Prostate gland (tissue), 2 donors: ENCODE results near the gene BCL2L11. TPM values are rescaled to one million over a fixed set of nuclear protein-coding genes. Genes with fewer than 3 reads are reported as not detected.

Experiments used
- DNase-seq: peaks from one replicate; pipeline ENCODE4 v3.0.0-alpha.2; 2019; ENCODE audit warnings: low spot score
- H3K27ac ChIP-seq, 2 donors: fragments of 200-600 bp; sonication (generic); 2 replicates each; pipeline ENCODE4 v1.5.1; 2017 to 2019
- H3K27me3 ChIP-seq: fragments of 200-600 bp; sonication (generic); replicated peaks from 2 replicates; pipeline ENCODE4 v1.5.1; 2019; ENCODE audit not compliant: insufficient read depth
- H3K36me3 ChIP-seq, 2 donors: fragments of 200-600 bp; sonication (generic); 1 replicate in 1 of 2; 2 replicates in 1 of 2; pipeline versions ENCODE4 v1.5.1 to v1.8.1; 2017 to 2019
- H3K4me1 ChIP-seq: fragments of 200-600 bp; sonication (generic); replicated peaks from 2 replicates; pipeline ENCODE4 v1.5.1; 2019
- H3K4me3 ChIP-seq, 2 donors: fragments of 200-600 bp; sonication (generic); 2 replicates each; pipeline ENCODE4 v1.5.1; 2017 to 2019
- H3K9me3 ChIP-seq: fragments of 200-600 bp; sonication (generic); 2 replicates; pipeline ENCODE4 v1.5.1; 2017
- CTCF ChIP-seq, 4 experiments: fragments of 200-600 bp in 2 of 4; fragments of 450-650 bp in 2 of 4; sonication (generic) in 2 of 4; IDR thresholded peaks; 1 replicate in 3 of 4; 2 replicates in 1 of 4; pipeline ENCODE4 v1.5.1; 2016 to 2019; ENCODE audit warnings: antibody characterized with exemption in 4 of 4, mild to moderate bottlenecking in 2 of 4, moderate library complexity in 2 of 4
- POLR2A ChIP-seq: fragments of 450-650 bp; IDR thresholded peaks from one replicate; pipeline ENCODE4 v1.6.1; 2016; ENCODE audit warnings: antibody characterized with exemption, mild to moderate bottlenecking
- POLR2AphosphoS5 ChIP-seq: sonication (generic); formaldehyde crosslinking; IDR thresholded peaks from one replicate; pipeline ENCODE4 v1.6.1; 2017; ENCODE audit warnings: antibody characterized with exemption
- WGBS: methylation state at CpG from one replicate; pipeline ENCODE4 v1.1.5; 2018; 5-methylcytosine and 5-hydroxymethylcytosine counted together
- intact Hi-C: fragments of 100-400 bp; cut with DNase I; formaldehyde crosslinking; loops from one replicate; pipeline ENCODE4 v1.14.2; 2022
- total RNA-seq, 2 donors: library from RNA; depleted of rRNA; stranded (reverse); fragments of >200 nt; gene quantifications; one replicate each; pipeline ENCODE4 v1.1.0, GENCODE V29; 2016

Gene BCL2L11
- total RNA-seq, 2 donors from 2014 or later: 28.3 to 55.3 TPM

- Histone ChIP-seq H3K36me3 (no peaks in the 10 kb centered on the region), H3K27ac (no peak overlapping the region), H3K27me3 (no peaks in the 10 kb centered on the region), H3K4me1 (no peaks in the 10 kb centered on the region), H3K9me3 (no peaks in the 10 kb centered on the region), H3K4me3 (no peak overlapping the region)
- intact Hi-C loops: no loop called here
- DNase-seq: no peak
- no peak for TF ChIP-seq POLR2AphosphoS5
- 76% methylated on average over 2 of the region's 2 CpGs for WGBS
These were observed 61.4 kb downstream of the BCL2L11 start for GRCh38 chr2:111182121-111182520.

GRCh38 chr2:111182740-111183139 is 62.0 kb downstream of the BCL2L11 start:
- intact Hi-C loops: no loop called here

GRCh38 chr2:111184725-111185310 is 64.1 kb downstream of the BCL2L11 start:
- Histone ChIP-seq H3K27me3 (no peaks in the 10 kb centered on the region), H3K4me3 (no peak overlapping the region), H3K9me3 (no peaks in the 10 kb centered on the region), H3K4me1 (no peaks in the 10 kb centered on the region), H3K36me3 (no peaks in the 10 kb centered on the region), H3K27ac (no peak overlapping the region)
- TF ChIP-seq POLR2A (no peak), POLR2AphosphoS5 (peak; percentile 38), CTCF (IDR thresholded peaks at IDR 0.05) (no peak)
- intact Hi-C loops: no loop called here
- 27% methylated on average over 2 of the region's 2 CpGs for WGBS
- peak; percentile 53 for DNase-seq

More at GRCh38 chr2:111182740-111183139, 62.0 kb downstream of the BCL2L11 start:
- no peak for DNase-seq
- Histone ChIP-seq H3K9me3 (no peaks in the 10 kb centered on the region), H3K4me1 (no peaks in the 10 kb centered on the region), H3K27me3 (no peaks in the 10 kb centered on the region), H3K36me3 (no peaks in the 10 kb centered on the region), H3K4me3 (no peak overlapping the region), H3K27ac (no peak overlapping the region)
- WGBS: 74% methylated on average over 2 of the region's 2 CpGs
- TF ChIP-seq POLR2AphosphoS5 (no peak), POLR2A (no peak), CTCF (IDR thresholded peaks at IDR 0.05) (no peak)

GRCh38 chr2:111185361-111186022 is 64.8 kb downstream of the BCL2L11 start:
- intact Hi-C loops: no loop called here
- no peaks in the 10 kb centered on the region for H3K27me3 ChIP-seq
- no peaks in the 10 kb centered on the region for H3K4me1 ChIP-seq
- DNase-seq: peak; percentile 70
- TF ChIP-seq POLR2A (no peak), POLR2AphosphoS5 (peak; percentile 33)
- H3K9me3 ChIP-seq: no peaks in the 10 kb centered on the region
- WGBS: 20% methylated on average over 12 of the region's 12 CpGs
- no peak overlapping the region for H3K27ac ChIP-seq
- no peaks in the 10 kb centered on the region for H3K36me3 ChIP-seq
- H3K4me3 ChIP-seq: no peak overlapping the region

- intact Hi-C loops: no loop called here
These were observed 65.5 kb downstream of the BCL2L11 start for GRCh38 chr2:111186121-111186715.

More at GRCh38 chr2:111186121-111186715, 65.5 kb downstream of the BCL2L11 start:
- Histone ChIP-seq H3K36me3 (no peaks in the 10 kb centered on the region), H3K4me1 (no peaks in the 10 kb centered on the region), H3K4me3 (no peak overlapping the region), H3K27ac (no peak overlapping the region), H3K27me3 (no peaks in the 10 kb centered on the region), H3K9me3 (no peaks in the 10 kb centered on the region)
- 92% methylated on average over 10 of the region's 10 CpGs for WGBS
- no peak for DNase-seq
- no peak for TF ChIP-seq CTCF (IDR thresholded peaks at IDR 0.05)
- no peak for TF ChIP-seq POLR2AphosphoS5
- no peak for TF ChIP-seq POLR2A
